Coronary artery (tissue), 2 donors: ENCODE results near the gene PRAMEF4.
"Not testable (repeated sequence)": the region's sequence is repeated elsewhere in the genome, so short reads cannot be mapped to it uniquely, and the experiment has no call there.

Source experiments
- DNase-seq: peaks from one replicate; pipeline ENCODE4 v3.0.0-alpha.2; 2017; ENCODE audit warnings: low spot score
- H3K27ac ChIP-seq, 2 donors: fragments of 200-600 bp; sonication (generic); one replicate each; pipeline ENCODE4 v1.5.1; 2016 to 2019
- H3K4me3 ChIP-seq: fragments of 200-600 bp; sonication (generic); 2 replicates; pipeline ENCODE4 v1.5.1; 2016; ENCODE audit warnings: mild to moderate bottlenecking, moderate library complexity
- CTCF ChIP-seq: fragments of 200-600 bp; sonication (generic); IDR thresholded peaks from one replicate; pipeline ENCODE4 v1.5.1; 2019; ENCODE audit warnings: antibody characterized with exemption

The PRAMEF4 gene

DNA sequence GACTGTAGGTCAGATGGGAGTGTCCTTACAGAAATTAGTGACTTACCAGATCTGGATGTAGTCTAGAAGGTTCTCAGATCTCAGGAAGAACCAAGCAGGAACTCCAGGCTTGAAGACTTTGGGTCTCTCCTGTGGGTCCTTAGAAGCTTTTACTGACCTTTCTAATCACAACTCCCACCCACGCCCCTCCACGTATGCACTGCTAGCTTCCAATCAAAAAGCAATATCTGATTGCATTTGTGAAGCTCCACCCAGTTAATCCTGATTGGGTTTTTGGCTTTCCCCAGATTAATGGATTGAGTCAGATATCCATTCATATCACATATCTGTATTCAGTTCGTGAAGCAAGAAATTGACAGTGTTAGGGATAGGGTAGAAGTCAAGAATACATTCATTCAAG, at the start of gene PRAMEF4:
Gene PRAMEF4, minus strand, starts transcription at position 101 of the 400 bp plus-strand sequence. CDS start 2,807 bp downstream, outside the sequence.
- not testable (repeated sequence) for H3K4me3 ChIP-seq, H3K27ac ChIP-seq, DNase-seq

DNA sequence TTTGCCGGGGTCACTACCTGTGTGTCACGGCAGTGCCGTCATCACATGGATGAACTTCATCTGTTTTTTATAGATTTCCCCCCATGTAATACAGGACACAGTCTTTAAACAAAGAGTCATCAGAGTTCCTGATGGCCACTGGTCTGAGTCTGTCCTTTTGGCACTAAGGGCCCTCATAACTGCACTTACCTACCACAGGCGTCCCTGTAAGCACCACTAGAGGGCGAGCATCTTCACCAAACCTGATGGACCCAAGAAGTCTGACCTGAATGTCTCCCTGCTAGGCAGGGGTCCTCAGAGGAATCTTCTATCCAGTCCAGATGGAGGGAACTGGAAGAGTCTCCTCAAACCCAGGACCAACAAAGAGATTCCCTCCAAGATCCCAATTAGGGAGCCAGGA, 38.4 kb upstream of the PRAMEF4 start:
- H3K4me3 ChIP-seq, H3K27ac ChIP-seq, DNase-seq: not testable (repeated sequence)

GRCh38 chr1:12921749-12922148, 35.7 kb upstream of the PRAMEF4 start:
- H3K27ac ChIP-seq, H3K4me3 ChIP-seq, DNase-seq: not testable (repeated sequence)

DNA sequence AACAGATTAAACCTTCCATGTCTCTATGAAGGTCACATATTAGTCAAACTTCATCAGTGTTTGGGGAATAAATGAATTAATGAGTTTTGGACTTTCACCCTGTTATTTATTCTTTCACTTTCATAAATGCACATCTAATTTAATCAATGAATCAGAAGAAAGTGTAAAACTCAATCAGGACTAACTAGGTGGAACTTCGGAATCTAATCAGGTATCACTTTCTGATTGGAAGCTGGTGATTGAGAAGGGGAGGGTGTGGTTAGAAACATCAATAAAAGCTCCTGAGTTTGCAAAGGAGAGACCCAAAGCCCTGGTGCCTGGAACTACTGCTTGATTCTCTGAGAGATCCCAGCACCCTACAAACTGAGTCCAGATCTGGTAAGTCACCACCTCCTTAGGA, 30.3 kb upstream of the PRAMEF4 start, which contains the start of gene PRAMEF7:
Gene PRAMEF7, plus strand, starts transcription at position 301 of the 400 bp plus-strand sequence. CDS start 1,083 bp downstream, outside the sequence.
- H3K4me3 ChIP-seq, H3K27ac ChIP-seq, DNase-seq: not testable (repeated sequence)

- H3K4me3 ChIP-seq, H3K27ac ChIP-seq, DNase-seq: not testable (repeated sequence)
These were observed 18.0 kb upstream of the PRAMEF4 start for GRCh38 chr1:12903793-12904572.

DNA sequence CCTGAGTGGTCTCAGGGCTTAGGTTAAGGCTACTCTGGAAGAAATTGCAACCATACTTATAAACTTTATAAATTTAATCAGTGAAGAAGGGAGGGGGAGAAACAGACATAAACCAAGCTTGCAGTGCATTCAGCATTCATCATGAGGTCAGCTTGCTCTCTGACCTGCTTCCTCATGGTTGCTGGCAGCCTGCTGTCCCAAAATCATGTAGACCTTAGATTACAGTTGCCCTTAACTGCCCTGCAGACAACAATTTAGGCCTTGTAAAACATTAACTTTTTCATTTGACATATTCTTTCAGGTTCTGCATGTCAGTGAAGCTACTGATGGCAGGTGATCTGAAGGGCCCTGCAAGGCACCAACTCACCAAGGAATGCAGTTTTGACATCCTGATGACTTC, 13.2 kb upstream of the PRAMEF4 start:
- not testable (repeated sequence) for H3K4me3 ChIP-seq, H3K27ac ChIP-seq, DNase-seq

- not testable (repeated sequence) for H3K4me3 ChIP-seq, H3K27ac ChIP-seq, DNase-seq
These were observed 12.2 kb upstream of the PRAMEF4 start, which contains the start of gene PRAMEF10 for GRCh38 chr1:12898170-12898569. Gene PRAMEF10 (minus strand): TSS chr1:12898270. CDS start chr1:12895847, 2,423 bp downstream.

- not testable (repeated sequence) for DNase-seq, H3K27ac ChIP-seq, H3K4me3 ChIP-seq
These were observed 7.5 kb downstream of the PRAMEF4 start for GRCh38 chr1:12878453-12878852.

GRCh38 chr1:12863131-12863880, 22.7 kb downstream of the PRAMEF4 start:
- H3K27ac ChIP-seq, DNase-seq, H3K4me3 ChIP-seq: not testable (repeated sequence)

DNA sequence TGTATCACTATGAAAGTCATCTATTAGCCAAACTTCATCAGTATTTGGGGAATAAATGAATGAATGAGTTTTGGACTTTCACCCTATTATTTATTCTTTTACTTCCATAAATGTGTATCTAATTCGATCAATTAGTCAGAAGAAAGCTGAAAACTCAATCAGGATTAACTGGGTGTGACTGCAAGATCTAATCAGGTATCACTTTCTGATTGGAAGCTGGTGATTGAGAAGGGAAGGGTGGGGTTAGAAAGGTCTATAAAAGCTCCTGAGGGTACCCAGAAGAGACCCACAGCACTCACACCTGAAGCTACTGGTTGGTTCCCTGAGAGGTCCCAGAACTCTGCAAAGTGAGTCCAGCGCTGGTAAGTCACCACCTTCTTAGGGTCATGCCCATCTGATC, 29.2 kb downstream of the PRAMEF4 start, which contains the start of gene PRAMEF2:
Gene PRAMEF2, plus strand, starts transcription at position 301 of the 400 bp plus-strand sequence. CDS start 1,924 bp downstream, outside the sequence.
- not testable (repeated sequence) for H3K4me3 ChIP-seq, H3K27ac ChIP-seq, DNase-seq

- Histone ChIP-seq H3K27ac (no peak overlapping the region), H3K4me3 (no peak overlapping the region)
- no peak for TF ChIP-seq CTCF
- DNase-seq = no peak
These were observed 34.2 kb downstream of the PRAMEF4 start for GRCh38 chr1:12851779-12852178.

- DNase-seq, H3K27ac ChIP-seq, H3K4me3 ChIP-seq: not testable (repeated sequence)
These were observed 37.4 kb downstream of the PRAMEF4 start, which contains the start of gene HNRNPCL1 for GRCh38 chr1:12848620-12849019. Gene HNRNPCL1 (minus strand): TSS chr1:12848720. CDS start chr1:12848289, 431 bp downstream.

GRCh38 chr1:12833251-12833650, 52.8 kb downstream of the PRAMEF4 start:
- H3K27ac ChIP-seq, DNase-seq, H3K4me3 ChIP-seq: not testable (repeated sequence)

DNA sequence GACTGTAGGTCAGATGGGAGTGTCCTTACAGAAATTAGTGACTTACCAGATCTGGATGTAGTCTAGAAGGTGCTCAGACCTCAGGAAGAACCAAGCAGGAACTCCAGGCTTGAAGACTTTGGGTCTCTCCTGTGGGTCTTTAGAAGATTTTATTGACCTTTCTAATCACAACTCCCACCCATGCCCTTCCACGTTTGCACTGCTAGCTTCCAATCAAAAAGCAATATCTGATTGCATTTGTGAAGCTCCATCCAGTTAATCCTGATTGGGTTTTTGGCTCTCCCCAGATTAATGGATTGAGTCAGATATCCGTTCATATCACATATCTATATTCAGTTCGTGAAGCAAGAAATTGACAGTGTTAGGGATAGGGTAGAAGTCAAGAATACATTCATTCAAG, 54.7 kb downstream of the PRAMEF4 start, which contains the start of gene PRAMEF11:
Gene PRAMEF11, minus strand, starts transcription at position 101 of the 400 bp plus-strand sequence. CDS start 2,621 bp downstream, outside the sequence.
- not testable (repeated sequence) for H3K4me3 ChIP-seq, H3K27ac ChIP-seq, DNase-seq
